Islet precursor cell (in vitro differentiated cells): ENCODE data around the gene SLC9A3.
"Not testable (repeated sequence)": the region's sequence is repeated elsewhere in the genome, so short reads cannot be mapped to it uniquely, and the experiment has no call there.

Source experiments
- DNase-seq: peaks from one replicate; pipeline ENCODE4 v3.0.0-alpha.2; 2018

The SLC9A3 gene

DNA sequence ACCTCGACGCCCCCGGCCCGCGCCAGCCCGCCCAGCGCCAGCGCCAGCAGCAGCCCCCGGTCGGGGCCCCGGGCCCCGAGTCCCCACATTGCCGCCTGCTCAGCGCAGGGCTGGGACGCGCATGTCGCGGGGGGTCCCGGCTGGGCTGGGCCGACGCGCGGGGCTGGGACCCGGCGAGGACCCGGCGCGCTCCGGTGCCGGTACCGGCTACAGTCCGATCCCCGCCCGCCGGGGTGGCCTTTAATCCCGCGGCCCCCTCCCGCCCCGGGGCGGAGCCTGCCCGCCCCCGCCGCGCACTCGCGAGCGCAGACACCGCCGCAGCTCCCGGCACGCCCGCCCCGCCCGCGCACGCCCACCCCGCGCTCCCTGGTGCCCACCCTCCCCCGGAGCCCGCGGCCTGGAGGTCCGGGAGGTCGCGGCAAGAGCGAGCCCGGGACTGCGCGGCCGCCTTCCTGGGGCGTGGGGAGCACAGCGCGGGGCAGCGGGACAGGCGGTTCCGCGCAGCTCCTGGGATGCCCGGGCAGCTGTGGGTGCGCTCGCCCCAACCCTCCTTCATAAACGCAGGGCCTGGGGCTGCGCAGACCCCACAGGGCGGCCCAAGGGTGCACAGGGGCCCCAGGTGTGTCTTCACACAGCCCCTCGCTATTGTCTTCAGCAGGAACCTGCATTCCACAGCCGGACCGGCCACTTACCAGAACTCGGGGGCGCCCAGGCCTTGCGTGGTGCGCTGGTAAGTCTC is at the start of gene SLC9A3:
TSS of gene SLC9A3 (minus strand) at position 216 of the 739 bp plus-strand sequence.
- DNase-seq = no peak

DNA sequence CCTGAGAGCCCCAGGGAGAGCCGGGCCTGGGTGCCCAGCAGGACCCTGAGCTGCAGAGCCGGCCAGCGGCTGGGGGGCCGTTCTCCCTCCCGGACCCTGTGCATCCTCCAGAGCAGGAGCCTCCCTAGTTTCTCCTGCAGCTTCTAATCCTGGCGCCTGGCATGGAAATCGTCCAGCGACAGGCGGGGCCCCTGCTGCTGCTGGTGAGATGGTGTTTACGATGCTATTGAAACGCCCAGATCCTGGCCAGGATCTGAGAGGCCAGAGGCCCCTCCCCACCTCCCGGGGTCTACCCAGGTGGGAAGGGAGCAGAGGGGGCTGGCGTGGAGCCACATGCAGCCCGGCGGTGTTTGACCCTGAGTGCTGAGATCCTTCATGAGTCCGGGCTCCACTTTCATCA is 49.7 kb upstream of the SLC9A3 start:
- DNase-seq = no peak

DNA sequence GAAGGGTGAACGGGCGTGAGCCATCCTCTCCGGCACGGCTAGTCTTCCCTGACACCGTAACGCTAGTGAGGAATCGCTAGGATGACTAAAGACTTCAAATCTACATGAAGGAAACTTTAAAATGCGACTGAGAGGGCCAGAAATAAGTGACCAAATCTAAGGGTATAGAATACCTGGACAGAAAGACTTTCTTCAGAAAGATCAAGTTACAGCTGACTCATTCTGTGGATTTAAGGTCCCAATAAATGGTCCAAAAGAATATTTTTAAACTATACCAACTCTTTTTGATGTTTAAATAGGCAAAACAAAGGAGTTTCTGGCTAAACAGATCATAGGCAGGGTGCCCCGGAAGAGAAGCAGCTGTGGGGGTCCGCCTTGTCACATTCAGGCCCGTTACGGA is 49.0 kb upstream of the SLC9A3 start:
- DNase-seq = no peak

DNA sequence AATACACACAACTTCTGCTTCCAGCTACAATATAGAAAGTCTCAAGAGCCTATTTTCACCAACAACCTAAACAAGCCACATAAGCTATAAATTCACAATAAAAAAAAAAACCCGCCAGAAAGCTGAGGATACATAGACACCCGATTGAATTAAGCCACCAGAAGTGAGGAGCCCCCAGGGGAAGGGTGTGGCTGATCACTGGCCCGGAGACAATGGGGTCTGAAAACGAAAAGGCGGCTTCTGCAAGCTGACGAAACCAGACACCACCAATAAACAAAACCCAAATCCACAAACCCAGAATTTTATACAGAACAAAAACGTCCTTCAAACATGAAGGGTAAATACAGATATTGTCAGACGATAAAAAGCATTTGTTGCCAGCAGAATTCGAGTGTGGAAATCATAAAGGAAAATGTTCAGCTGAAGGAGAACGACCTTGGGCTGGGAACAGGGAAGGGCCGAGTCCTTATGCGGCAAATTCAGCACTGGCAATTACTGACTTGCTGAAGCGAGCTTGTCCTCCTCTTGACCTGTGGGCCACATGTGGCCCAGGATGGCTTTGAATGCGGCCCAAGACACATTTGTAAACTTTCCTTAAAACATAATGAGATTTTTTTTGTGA is 48.3 kb upstream of the SLC9A3 start:
- DNase-seq = no peak

DNA sequence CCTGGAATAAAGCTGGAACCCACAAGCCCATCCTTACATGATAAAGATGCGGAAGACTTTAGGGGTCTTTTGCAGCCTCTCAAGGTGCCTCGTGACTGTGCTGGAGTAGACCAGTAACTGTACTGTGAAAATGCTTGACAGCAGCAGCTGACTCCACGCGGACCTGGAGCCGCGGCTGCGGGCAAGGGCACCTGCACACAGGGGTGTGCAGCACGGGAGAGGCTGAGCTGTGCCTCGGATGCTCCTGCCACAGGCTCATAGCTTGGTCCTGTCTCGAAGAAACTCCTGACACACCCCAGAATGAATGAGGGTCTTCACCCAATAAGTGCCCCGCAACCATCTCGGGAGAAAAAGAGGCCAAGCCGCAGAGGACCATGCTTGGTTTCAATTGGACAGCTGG is 47.5 kb upstream of the SLC9A3 start:
- no peak for DNase-seq

DNA sequence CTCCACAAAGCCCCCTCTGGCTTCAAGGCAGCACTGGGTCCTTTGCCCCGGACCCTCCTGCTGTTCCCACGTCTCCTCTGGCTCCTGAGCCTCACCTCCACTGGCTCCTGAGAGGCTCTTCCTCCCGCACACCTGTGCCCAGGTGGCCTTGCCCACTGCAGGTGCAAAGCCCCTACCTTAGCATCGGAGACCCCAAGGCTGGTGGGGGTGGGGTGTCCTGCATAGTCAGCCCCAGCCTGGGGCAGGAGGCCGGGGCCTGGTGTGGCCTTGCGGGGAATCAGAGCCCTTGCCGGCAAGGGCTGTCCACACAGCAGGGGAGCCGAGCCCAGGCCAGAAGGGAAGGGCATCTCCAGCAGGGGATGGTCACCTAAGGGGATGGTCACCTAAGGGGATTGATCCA is 46.6 kb upstream of the SLC9A3 start:
- no peak for DNase-seq

DNA sequence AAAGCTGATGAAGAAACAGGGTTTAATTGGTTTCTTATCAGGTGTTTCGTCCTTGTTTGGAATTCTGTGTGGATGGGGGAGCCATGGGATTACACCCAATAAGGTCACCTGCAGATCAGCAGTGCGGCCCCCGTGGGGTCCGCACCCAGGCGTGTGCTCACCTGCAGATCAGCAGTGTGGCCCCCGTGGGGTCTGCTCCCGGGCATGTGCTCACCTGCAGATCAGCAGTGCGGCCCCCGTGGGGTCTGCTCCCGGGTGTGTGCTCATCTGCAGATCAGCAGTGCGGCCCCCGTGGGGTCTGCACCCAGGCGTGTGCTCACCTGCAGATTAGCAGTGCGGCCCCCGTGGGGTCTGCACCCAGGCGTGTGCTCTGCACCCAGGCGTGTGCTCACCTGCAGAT is 46.2 kb upstream of the SLC9A3 start:
- DNase-seq = no peak

DNA sequence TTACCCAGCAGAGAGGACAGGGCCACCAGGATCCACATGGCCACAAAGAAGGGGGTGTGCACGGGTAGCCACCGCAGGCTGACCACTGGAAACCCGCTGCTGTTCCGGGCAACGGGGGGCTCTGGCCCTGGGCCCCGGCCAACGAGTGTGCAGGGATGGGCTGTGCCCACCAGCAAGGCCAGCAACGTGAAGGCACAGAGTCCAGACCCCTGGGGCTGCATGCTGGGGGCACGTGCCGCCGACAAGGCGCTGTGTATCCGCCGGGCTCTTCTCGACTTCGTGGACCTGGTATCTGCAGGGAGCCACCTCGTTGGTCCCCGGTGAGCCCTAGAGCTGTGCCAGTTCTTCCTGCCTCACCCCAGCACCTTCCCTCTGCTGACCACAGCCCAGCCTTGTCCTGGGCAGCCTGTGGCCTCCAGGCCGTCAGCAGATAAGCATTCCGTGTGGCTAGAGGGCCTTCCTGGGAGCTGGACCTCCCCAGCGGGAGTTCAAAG is 45.7 kb upstream of the SLC9A3 start:
- no peak for DNase-seq

DNA sequence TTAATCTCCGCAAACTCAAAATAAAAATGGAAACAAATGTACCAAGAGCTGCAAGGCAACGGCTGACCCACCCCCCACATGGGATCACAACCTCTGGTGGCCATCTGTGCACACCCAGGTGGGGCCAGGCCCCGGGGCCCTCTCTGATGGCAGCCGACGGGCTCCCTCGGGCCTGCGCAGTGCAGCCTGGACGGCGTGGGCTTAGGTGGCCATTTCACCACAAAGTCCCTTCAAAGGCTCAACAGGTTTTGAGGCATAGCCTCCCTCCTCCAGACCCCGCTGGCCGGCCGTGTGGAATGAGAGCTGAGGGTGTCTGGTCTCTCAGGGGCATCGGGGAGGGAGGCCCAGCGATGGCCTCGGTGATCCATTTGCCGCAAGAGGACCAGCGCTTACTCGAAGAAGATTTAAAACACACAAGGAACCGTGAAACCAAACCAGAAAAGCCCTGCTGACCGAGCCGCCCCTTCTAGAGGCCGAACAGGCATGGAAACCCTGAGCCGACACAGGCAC is 45.2 kb upstream of the SLC9A3 start:
- no peak for DNase-seq

DNA sequence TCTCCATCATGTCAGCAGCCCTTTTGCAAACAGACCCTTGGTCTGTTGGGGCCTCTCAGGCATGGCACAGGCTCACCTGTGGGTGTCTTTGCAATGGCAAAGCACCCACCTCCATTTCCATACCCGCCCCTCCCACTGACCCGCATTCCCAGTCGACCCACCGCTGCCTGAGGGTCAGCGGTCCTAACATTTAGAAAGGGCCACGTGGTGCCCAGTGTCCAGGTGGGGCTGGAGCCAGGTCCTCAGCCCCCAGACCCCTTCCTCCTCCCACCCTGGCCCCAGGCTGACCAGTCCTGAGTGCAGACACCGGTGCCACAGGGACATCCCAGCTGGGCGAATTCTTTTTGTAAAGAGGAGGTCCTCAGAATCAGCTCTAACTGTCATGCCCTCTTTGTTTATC is 44.6 kb upstream of the SLC9A3 start:
- no peak for DNase-seq

DNA sequence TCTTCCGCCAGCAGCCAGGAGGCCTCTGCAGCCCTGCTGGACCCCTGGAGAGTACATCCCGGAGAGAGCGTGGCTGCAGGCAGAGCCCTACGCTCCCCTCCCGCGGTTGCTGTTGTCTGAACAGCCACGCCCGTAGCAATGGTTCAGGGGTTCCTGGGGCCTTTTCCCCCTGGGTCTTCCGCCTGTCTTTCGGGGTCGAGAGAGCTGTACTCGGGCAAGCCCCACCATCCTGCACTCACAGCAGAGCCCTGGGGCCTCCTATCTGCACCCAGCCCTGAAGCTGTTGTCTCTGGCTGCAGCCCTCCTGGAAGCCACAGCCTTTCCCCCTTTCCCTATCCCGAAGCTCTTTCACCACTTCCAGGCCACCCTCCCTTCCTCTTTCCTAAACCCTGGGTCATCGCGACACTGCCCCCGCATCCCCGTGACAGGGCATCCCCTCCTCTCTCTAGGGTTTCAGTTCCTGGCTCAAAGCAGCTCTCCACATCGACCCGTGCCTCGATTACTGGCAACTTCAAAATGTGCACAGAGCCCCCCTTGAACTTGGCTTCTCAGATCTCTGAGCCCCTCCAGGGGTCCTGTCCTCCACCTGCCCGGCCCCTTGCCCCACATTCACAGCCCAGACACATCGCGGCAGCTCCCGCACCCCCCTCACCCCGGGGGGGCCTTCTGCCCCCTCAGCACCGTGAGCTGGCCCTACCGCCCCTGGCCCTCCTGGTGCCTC is 44.0 kb upstream of the SLC9A3 start:
- no peak for DNase-seq

DNA sequence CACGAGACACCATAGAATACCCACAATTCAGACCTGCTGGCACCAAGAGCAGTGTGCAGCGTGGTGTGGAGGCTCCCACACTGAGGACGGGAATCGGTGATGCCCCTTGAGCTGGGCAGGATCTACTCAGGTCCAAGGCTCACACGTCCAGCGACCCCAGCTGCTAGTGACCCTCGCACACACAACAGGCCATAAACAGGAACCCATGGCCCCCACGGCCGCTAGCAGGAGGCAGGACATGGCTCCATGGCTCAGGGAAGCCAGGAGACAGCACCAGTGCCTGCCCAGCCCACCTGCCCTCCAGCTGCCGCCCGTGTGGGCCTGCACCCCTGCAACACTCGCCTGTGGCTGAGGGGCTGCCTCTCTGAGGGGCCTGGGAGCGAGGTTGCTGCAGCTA is 43.4 kb upstream of the SLC9A3 start:
- no peak for DNase-seq

DNA sequence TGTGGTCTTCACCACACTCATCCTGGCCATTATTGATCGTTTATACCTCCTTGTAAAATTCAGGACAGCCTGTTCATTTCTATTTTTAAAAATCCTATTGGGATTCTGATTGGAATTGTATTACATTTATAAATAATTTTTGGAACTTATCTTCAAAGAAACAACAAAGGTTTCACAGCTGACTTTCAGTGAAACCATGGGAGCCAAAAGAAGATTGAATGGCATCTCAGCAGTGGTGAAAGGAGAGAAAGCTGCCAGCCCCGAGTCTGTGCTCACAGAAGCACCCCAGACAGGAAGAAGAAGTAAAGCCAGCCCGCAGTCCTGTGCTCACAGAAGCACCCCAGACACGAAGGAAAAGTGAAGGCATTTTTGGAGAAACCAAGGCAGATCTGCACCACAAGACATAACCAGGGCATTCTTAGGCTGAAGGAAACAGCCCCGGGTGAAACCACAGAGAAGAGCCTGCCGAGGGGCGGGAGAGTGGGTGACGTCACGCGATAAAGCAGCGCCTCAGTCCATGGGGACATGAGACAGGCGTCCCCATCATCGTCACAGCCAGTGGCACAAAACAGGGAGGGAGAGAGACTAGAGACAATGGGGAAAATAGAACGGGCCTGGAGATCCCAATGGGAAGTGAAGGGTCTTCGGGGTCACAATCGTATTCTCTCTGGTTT is 42.5 kb upstream of the SLC9A3 start:
- DNase-seq = no peak

DNA sequence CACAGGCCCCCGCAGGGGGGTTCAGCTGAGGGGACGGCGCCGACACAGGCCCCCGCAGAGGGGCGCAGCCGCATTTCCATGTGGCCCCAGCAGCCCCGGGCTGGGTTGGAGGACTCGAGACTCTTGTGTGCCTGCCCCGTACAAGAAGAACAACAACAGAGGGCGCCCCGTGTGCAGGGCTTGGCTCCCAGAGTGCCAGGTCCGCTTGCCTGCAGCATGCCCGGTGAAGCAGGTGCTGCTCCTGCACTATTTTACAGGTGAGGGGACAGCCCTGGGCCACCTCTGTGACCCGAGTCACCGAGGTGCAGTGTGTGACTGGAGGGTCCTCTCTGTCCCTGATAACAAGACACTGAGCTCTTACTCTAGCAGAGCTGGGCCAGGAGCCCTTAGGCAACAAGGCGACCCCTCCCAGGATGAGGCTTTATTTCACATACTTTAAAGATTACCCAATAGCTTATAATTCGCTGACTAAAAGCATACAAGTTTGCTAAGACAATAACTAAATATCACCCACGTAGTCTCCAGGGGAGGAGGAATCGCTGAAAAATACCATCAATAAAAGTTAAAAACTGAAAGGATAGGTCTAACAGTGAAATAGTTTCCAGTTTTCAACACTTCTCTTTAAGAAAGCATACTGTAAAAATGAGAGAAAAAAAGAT is 41.7 kb upstream of the SLC9A3 start:
- no peak for DNase-seq

DNA sequence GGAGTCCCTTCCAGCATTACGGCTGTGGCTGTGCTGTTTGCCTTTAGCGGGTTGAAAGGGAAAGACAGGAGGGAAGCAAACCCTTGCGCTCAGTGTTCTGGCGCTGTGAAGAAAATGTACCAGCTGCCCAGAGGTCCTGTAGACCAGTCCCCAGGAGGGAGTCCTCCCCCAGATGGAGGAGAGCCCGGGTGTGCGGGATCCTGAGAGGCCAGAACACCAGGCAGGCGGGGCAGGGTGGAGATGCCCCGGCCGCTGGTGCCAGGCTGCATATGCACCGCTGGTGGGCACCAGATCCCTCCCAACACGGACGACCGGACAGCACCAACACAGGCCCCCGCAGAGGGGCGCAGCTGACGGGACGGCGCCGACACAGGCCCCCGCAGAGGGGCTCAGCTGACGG is 37.2 kb upstream of the SLC9A3 start:
- no peak for DNase-seq

DNA sequence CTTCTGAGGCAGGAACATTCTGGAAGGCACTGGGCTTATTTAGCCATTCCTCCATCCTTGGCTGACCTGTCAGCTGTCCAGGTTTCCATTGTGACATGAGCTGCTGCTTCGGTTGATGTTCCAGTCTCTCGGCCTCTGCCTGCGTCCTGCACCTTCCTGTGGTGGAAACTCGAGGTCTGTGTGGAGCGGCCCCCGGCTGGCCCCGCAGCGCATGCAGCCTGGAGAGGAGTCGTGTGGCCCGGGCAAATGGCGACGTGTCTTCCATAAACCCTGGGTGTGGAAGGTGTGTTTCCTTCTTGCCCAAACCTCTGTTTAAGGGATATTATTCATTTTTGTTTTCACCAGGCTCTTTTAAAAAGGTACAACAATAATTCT is 36.5 kb upstream of the SLC9A3 start:
- DNase-seq = no peak

DNA sequence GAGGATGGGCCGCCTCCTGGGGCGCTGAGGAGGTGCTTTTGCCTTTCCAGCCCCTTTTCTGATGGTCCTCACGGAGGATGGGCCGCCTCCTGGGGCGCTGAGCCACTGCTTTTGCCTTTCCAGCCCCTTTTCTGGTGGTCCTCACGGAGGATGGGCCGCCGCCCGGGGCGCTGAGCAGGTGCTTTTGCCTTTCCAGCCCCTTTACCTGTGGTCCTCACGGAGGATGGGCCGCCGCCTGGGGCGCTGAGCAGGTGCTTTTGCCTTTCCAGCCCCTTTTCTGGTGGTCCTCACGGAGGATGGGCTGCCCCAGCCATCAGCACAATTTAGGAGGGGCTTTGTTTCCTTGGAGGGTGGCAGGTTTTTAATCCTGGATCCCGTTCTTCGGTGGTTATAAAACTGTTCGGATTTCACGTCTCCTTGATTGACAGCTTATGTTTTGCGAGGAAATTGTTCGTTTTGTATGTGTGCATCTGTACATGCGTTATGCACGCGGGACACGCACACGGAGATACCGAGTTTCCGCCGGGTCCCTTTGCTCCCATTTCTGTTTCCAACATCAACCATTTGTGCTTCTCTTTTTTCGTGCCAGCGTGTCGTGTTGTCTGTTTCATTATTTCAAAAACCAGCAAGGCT is 34.7 kb upstream of the SLC9A3 start:
- DNase-seq = no peak

DNA sequence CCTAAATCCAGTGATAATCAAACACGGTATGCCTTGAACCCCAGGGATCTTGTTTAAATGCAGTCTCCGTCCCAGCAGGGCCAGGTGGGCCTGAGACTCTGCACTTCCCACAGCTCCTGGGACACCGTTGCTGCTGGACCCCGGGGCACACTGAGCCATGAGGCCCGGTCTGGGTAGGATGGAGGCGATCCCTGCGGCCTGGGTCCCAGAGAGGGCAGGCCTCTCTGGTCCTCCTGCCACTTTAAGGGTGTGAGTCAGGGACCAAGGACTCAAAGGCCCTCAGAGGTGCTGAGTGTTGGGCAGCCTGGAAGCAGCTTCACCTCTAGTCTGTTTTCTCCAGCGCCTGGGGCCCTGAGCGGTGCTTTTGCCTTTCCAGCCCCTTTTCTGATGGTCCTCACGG is 34.1 kb upstream of the SLC9A3 start:
- DNase-seq = peak; percentile 44

DNA sequence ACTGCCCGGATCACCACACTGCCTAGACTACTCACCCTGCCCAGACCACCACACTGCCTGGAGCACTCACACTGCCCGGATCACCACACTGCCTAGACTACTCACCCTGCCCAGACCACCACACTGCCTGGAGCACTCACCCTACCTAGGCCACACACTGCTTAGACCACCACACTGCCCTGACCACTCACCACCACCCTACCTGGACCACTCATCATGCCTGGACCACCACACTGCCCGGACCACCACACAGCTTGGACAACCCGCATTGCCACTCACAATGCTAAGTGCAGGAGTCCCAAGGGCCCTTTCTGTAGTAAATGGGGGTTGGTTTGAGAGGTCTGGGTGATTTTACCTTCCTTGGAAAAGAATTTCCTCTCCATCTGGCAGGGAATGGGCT is 33.7 kb upstream of the SLC9A3 start:
- not testable (repeated sequence) for DNase-seq

DNA sequence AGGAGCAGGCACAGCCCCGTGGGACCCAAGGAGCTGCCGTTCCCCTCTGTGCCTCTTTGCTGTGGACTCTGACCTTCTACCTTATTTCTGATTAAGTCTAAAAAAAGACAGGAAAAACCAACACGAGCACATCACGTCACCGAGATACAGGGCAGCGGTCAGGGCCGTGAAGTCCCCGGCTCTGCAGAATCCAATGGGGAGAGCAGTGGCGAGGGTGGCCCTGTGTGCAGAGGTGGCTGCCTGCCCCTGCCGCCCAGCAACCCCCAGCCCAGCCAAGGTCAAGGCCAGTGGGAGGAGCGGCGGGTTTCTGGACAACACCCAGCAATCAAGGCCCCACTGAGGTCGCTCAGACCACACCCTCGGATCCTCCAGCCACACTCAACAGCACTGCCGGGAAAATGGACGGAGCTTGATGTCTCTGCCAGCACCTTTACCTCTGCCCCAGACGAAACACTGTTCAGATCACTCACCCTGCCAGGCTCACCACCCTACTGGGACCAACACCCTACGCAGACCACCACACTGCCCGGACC is 32.7 kb upstream of the SLC9A3 start:
- DNase-seq = no peak

DNA sequence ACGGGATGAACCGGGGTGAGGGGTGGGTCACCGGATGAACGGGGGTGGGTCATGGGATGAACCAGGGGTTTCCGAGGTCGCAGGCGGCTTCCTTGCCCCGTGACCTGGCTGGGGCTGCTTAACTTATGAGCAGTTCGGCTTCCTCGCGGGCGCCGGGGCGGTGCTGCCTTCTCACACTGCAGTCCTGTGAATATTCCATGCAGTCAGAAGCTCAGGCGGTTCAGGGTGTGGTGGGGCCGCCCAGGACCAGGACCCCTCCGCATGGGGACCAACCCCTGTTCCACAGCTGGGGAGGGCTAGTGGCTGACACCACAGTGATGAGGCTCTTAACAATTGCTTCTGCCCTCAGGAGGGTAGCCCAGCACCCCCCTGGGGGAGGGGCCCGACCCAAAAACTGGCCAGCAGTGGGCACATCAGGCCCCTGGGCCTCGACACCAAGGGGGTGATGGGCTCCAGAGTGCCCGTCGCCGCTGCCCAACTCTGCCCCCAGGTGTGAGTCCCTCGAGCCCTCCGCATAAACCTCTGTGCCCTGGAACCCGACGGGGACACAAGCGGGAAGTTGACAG is 30.9 kb upstream of the SLC9A3 start:
- peak; percentile 43 for DNase-seq
